Measurements from ENCODE around the gene PSTPIP2. TPM values are rescaled to one million over a fixed set of nuclear protein-coding genes. Genes with fewer than 3 reads are reported as not detected.
"Not testable (repeated sequence)": the region's sequence is repeated elsewhere in the genome, so short reads cannot be mapped to it uniquely, and the experiment has no call there.

Gene PSTPIP2
- total and polyA plus RNA-seq, 2 donors (not counting 1 experiment from before 2014, with no cell fraction given): 0.42 to 0.76 TPM

DNA sequence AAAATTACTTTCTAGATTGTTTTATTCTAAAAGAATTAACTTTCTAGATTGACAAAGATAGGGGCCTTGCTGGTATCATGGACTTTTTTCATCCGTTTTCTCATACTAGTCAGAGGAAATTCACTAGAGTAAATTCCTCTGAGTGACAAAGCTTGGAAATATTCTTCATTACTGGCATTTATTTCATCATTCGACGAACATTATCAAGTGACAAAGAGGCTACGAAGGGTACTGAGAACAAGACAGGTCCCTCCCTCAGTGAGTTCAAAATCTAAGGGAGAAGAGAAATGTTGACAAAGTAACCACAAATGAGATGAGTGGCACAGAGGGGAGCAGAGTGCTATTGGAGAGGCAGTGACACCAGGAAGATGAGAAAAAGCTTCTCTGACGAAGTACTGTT is 109.2 kb downstream of the PSTPIP2 start:
- 70% methylated on average over 1 of the region's 5 CpGs for WGBS (ENCODE audit: insufficient coverage)
- Histone ChIP-seq H3K27ac (ENCODE audit: low read length in 2 of 2) (no peak overlapping the region), H3K4me2 (replicated peaks; ENCODE audit: low read depth, low read length, poor library complexity, severe bottlenecking) (no peak overlapping the region), H3K36me3 (replicated peaks in 1 of 2; ENCODE audit: control extremely low read depth in 1 of 2, control insufficient read depth in 1 of 2, extremely low read depth in 1 of 2, insufficient read depth in 2 of 2, low read length in 1 of 2) (peaks cover 4 to 5% of the 10 kb centered on the region in 2 experiments), H4K20me1 (ENCODE audit: control insufficient read depth, insufficient read depth, low read length, poor library complexity, severe bottlenecking) (peaks cover 25% of the 10 kb centered on the region), H3K4me1 (ENCODE audit: control insufficient read depth in 2 of 2, insufficient read depth in 2 of 2, low read length in 2 of 2) (peaks cover 0 to 9% of the 10 kb centered on the region in 2 donors), H3K9ac (ENCODE audit: low read length) (no peak overlapping the region), H3K79me2 (ENCODE audit: control insufficient read depth, insufficient read depth, low read length) (peaks cover 73% of the 10 kb centered on the region), H3K4me3 (ENCODE audit: control extremely low read depth in 1 of 5, extremely low read depth in 1 of 5, insufficient read depth in 1 of 5, low read depth in 2 of 5, low read length in 4 of 5) (no peak overlapping the region), H3K9me3 (ENCODE audit: control extremely low read depth in 1 of 3, control insufficient read depth in 2 of 3, insufficient read depth in 1 of 3, low read length in 2 of 3) (no peaks in the 10 kb centered on the region), H2AFZ (ENCODE audit: insufficient read depth, low read depth, low read length, poor library complexity, severe bottlenecking) (no peak overlapping the region), H3K27me3 (replicated peaks in 1 of 4; ENCODE audit: control extremely low read depth in 1 of 4, control insufficient read depth in 3 of 4, insufficient read depth in 4 of 4, low read length in 3 of 4) (no peaks in the 10 kb centered on the region)
- Mint-ChIP-seq H3K27me3 (no peaks in the 10 kb centered on the region), H3K27ac (no peak overlapping the region), H3K4me3 (no peak overlapping the region), H3K4me1 (peaks cover 56% of the 10 kb centered on the region), H3K9me3 (ENCODE audit: insufficient read depth) (no peaks in the 10 kb centered on the region)
- ATAC-seq (ENCODE audit: low read depth): no peak
- TF ChIP-seq, protein P1, sequence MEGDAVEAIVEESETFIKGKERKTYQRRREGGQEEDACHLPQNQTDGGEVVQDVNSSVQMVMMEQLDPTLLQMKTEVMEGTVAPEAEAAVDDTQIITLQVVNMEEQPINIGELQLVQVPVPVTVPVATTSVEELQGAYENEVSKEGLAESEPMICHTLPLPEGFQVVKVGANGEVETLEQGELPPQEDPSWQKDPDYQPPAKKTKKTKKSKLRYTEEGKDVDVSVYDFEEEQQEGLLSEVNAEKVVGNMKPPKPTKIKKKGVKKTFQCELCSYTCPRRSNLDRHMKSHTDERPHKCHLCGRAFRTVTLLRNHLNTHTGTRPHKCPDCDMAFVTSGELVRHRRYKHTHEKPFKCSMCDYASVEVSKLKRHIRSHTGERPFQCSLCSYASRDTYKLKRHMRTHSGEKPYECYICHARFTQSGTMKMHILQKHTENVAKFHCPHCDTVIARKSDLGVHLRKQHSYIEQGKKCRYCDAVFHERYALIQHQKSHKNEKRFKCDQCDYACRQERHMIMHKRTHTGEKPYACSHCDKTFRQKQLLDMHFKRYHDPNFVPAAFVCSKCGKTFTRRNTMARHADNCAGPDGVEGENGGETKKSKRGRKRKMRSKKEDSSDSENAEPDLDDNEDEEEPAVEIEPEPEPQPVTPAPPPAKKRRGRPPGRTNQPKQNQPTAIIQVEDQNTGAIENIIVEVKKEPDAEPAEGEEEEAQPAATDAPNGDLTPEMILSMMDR (IDR thresholded peaks at IDR 0.05): no peak
- no peak for TF ChIP-seq EZH2 (IDR thresholded peaks at IDR 0.05; ENCODE audit: borderline replicate concordance, insufficient read depth, low read depth, low read length, poor library complexity, severe bottlenecking)
- intact Hi-C loops (cut with micrococcal nuclease): no loop called here
- no peak for DNase-seq
- ChIA-PET POLR2A (no interaction called here), CTCF (interaction anchor here (1.6 to 1.7 kb wide), 2 partner anchors 13 to 297 kb away, joined by 3 to 4 read pairs; no protein-coding TSS in a partner anchor)

DNA sequence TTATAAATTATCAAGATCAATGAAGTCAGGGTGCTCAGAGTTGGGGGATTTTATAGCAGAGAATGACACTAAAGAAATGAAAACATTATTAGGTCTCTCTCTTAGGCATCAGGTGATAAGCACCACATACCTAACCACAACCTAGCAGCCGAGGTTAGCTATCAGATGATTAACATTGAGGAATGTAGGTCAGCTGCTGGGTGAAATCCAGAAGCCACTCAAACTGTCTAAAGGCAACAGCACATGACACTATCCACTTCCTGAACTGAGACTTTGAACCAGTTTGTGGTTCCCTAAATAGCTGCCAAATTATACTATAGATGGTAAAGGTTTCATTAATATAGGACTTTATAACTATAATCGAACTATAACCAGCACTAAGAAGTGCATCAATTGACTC is 109.6 kb downstream of the PSTPIP2 start:
- H3K9me3 Mint-ChIP-seq (ENCODE audit: insufficient read depth): no peaks in the 10 kb centered on the region
- H3K4me3 Mint-ChIP-seq: no peak overlapping the region
- ChIA-PET CTCF (interaction anchor here (1.0 to 1.7 kb wide), 3 partner anchors 11 to 297 kb away, joined by 3 to 4 read pairs (median 4); no protein-coding TSS in a partner anchor), POLR2A (no interaction called here)
- no peak for DNase-seq
- Histone ChIP-seq H3K79me2 (ENCODE audit: control insufficient read depth, insufficient read depth, low read length) (peaks cover 77% of the 10 kb centered on the region), H3K9ac (ENCODE audit: low read length) (no peak overlapping the region), H3K4me3 (ENCODE audit: control extremely low read depth in 1 of 5, extremely low read depth in 1 of 5, insufficient read depth in 1 of 5, low read depth in 2 of 5, low read length in 4 of 5) (no peak overlapping the region), H3K4me2 (replicated peaks; ENCODE audit: low read depth, low read length, poor library complexity, severe bottlenecking) (no peak overlapping the region), H3K9me3 (ENCODE audit: control extremely low read depth in 1 of 3, control insufficient read depth in 2 of 3, insufficient read depth in 1 of 3, low read length in 2 of 3) (no peaks in the 10 kb centered on the region), H2AFZ (ENCODE audit: insufficient read depth, low read depth, low read length, poor library complexity, severe bottlenecking) (no peak overlapping the region), H3K36me3 (replicated peaks in 1 of 2; ENCODE audit: control extremely low read depth in 1 of 2, control insufficient read depth in 1 of 2, extremely low read depth in 1 of 2, insufficient read depth in 2 of 2, low read length in 1 of 2) (peaks cover 4 to 5% of the 10 kb centered on the region in 2 experiments), H3K27me3 (replicated peaks in 1 of 4; ENCODE audit: control extremely low read depth in 1 of 4, control insufficient read depth in 3 of 4, insufficient read depth in 4 of 4, low read length in 3 of 4) (no peaks in the 10 kb centered on the region), H3K27ac (ENCODE audit: low read length in 2 of 2) (no peak overlapping the region), H4K20me1 (ENCODE audit: control insufficient read depth, insufficient read depth, low read length, poor library complexity, severe bottlenecking) (peaks cover 25% of the 10 kb centered on the region), H3K4me1 (ENCODE audit: control insufficient read depth in 2 of 2, insufficient read depth in 2 of 2, low read length in 2 of 2) (peaks cover 0 to 5% of the 10 kb centered on the region in 2 donors)
- no peak for ATAC-seq (ENCODE audit: low read depth)
- no CpG with 5 or more reads among the region's 2 CpGs for WGBS (ENCODE audit: insufficient coverage)
- peaks cover 52% of the 10 kb centered on the region for H3K4me1 Mint-ChIP-seq
- no peaks in the 10 kb centered on the region for H3K27me3 Mint-ChIP-seq
- no peak overlapping the region for H3K27ac Mint-ChIP-seq
- intact Hi-C loops (cut with micrococcal nuclease): no loop called here
- TF ChIP-seq EZH2 (IDR thresholded peaks at IDR 0.05; ENCODE audit: borderline replicate concordance, insufficient read depth, low read depth, low read length, poor library complexity, severe bottlenecking): no peak

DNA sequence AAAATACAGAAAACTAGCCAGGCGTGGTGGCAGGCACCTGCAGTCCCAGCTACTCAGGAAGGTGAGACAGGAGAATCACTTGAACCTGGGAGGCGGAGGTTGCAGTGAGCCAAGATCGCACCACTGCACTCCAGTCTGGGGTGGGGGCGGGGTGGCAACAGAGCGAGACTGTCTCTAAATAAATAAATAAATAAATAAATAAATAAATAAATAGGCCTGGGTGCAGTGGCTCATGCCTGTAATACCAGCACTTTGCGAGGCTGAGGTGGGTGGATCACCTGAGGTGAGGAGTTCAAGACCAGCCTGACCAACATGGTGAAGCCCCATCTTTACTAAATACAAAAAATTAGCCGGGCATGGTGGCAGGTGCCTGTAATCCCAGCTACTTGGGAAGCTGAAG is 112.6 kb downstream of the PSTPIP2 start:
- H3K9me3 Mint-ChIP-seq (ENCODE audit: insufficient read depth); H3K4me2 ChIP-seq (replicated peaks; ENCODE audit: low read depth, low read length, poor library complexity, severe bottlenecking); DNase-seq; H3K9me3 ChIP-seq (ENCODE audit: control extremely low read depth in 1 of 3, control insufficient read depth in 2 of 3, insufficient read depth in 1 of 3, low read length in 2 of 3); H3K27me3 Mint-ChIP-seq; H2AFZ ChIP-seq (ENCODE audit: insufficient read depth, low read depth, low read length, poor library complexity, severe bottlenecking); POLR2A ChIA-PET; H3K27me3 ChIP-seq (replicated peaks in 1 of 4; ENCODE audit: control extremely low read depth in 1 of 4, control insufficient read depth in 3 of 4, insufficient read depth in 4 of 4, low read length in 3 of 4); ATAC-seq (ENCODE audit: low read depth); H3K4me1 ChIP-seq (ENCODE audit: control insufficient read depth in 2 of 2, insufficient read depth in 2 of 2, low read length in 2 of 2); H3K27ac ChIP-seq (ENCODE audit: low read length in 2 of 2); intact Hi-C loops (cut with micrococcal nuclease); H3K4me3 ChIP-seq (ENCODE audit: control extremely low read depth in 1 of 5, extremely low read depth in 1 of 5, insufficient read depth in 1 of 5, low read depth in 2 of 5, low read length in 4 of 5); H3K9ac ChIP-seq (ENCODE audit: low read length); CTCF ChIA-PET; H3K4me3 Mint-ChIP-seq; H3K27ac Mint-ChIP-seq: not testable (repeated sequence)
- Histone ChIP-seq H3K36me3 (replicated peaks in 1 of 2; ENCODE audit: control extremely low read depth in 1 of 2, control insufficient read depth in 1 of 2, extremely low read depth in 1 of 2, insufficient read depth in 2 of 2, low read length in 1 of 2) (peaks cover 5 to 17% of the 10 kb centered on the region in 2 experiments), H4K20me1 (ENCODE audit: control insufficient read depth, insufficient read depth, low read length, poor library complexity, severe bottlenecking) (peaks cover 18% of the 10 kb centered on the region), H3K79me2 (ENCODE audit: control insufficient read depth, insufficient read depth, low read length) (peaks cover 55% of the 10 kb centered on the region)
- H3K4me1 Mint-ChIP-seq: peaks cover 35% of the 10 kb centered on the region
- WGBS (ENCODE audit: insufficient coverage): no CpG with 5 or more reads among the region's 7 CpGs

All from B cell (primary cell).